WTC11 (cell line): ENCODE results near the gene IP6K3.

Experiments used
- CTCF ChIP-seq: fragments of 200-600 bp; IDR thresholded peaks from 2 replicates; pipeline ENCODE4 v1.8.0; 2022; ENCODE audit warnings: antibody characterized with exemption
- GABPB1 ChIP-seq: sonication (generic); formaldehyde crosslinking; IDR thresholded peaks from 2 replicates; pipeline ENCODE4 v1.8.1; 2023; ENCODE audit warnings: mild to moderate bottlenecking, missing genetic modification reagents
- NR2C2 ChIP-seq: sonication (generic); formaldehyde crosslinking; IDR thresholded peaks from 2 replicates; pipeline ENCODE4 v1.8.0; 2022; ENCODE audit warnings: mild to moderate bottlenecking, missing genetic modification reagents
- TF ChIP-seq, protein P1 (sequence below): fragments of 250-450 bp; sonication (Bioruptor Pico); IDR thresholded peaks from 2 replicates; pipeline ENCODE4 v1.9.0; 2021; ENCODE audit warnings: mild to moderate bottlenecking, borderline replicate concordance

DNA sequence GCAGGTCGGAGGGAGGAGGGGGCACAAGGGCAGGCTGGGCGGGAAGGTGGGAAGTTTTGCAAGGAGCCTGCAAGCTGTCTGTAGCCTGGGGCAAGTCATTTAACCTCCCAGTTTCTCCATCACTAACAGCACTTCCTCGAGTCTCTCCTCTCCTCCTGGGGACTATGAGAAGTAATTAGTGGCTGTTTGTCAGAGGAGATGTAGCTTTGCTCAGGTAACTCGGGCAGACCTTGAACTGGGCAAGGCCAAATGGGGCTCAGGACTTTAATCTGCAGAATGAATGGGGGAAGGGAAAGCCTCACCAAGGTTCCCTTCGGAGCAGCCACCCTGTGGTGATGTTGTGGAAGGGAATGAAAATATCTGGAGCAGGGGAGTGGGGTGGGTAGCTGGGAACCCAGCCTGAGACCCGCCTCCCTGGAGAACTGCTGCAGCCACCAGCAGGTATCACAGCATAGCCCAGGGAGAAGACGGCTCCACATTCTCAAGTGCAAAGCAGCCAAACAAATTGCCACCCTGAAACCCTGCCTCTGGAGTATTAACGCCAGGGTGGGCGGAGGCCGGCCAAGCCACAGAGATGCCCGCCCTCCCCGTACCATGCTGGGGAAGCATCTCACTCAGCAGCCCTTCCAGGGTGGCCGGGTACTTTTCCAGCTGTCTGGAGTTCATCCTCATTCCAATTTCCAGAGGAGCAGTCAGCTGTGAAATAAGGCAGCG is 48.4 kb upstream of the IP6K3 start:
- TF ChIP-seq CTCF (no peak), NR2C2 (CRISPR knock-in tag) (no peak), GABPB1 (no peak)
- TF ChIP-seq, protein P1, sequence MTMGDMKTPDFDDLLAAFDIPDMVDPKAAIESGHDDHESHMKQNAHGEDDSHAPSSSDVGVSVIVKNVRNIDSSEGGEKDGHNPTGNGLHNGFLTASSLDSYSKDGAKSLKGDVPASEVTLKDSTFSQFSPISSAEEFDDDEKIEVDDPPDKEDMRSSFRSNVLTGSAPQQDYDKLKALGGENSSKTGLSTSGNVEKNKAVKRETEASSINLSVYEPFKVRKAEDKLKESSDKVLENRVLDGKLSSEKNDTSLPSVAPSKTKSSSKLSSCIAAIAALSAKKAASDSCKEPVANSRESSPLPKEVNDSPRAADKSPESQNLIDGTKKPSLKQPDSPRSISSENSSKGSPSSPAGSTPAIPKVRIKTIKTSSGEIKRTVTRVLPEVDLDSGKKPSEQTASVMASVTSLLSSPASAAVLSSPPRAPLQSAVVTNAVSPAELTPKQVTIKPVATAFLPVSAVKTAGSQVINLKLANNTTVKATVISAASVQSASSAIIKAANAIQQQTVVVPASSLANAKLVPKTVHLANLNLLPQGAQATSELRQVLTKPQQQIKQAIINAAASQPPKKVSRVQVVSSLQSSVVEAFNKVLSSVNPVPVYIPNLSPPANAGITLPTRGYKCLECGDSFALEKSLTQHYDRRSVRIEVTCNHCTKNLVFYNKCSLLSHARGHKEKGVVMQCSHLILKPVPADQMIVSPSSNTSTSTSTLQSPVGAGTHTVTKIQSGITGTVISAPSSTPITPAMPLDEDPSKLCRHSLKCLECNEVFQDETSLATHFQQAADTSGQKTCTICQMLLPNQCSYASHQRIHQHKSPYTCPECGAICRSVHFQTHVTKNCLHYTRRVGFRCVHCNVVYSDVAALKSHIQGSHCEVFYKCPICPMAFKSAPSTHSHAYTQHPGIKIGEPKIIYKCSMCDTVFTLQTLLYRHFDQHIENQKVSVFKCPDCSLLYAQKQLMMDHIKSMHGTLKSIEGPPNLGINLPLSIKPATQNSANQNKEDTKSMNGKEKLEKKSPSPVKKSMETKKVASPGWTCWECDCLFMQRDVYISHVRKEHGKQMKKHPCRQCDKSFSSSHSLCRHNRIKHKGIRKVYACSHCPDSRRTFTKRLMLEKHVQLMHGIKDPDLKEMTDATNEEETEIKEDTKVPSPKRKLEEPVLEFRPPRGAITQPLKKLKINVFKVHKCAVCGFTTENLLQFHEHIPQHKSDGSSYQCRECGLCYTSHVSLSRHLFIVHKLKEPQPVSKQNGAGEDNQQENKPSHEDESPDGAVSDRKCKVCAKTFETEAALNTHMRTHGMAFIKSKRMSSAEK (CRISPR knock-in tag): no peak
